Astrocyte of the cerebellum (primary cell): ENCODE results near the gene SCFD1.

ENCODE experiments used
- DNase-seq: peaks from one replicate; pipeline ENCODE4 v3.0.0-alpha.2; 2011; ENCODE audit warnings: low read depth
- H3K4me3 ChIP-seq: 2 replicates; pipeline ENCODE4 v1.5.1; 2011; ENCODE audit warnings: mild to moderate bottlenecking, low read depth, low read length, moderate library complexity
- in situ Hi-C: cut with HindIII; loops from 2 replicates; pipeline ENCODE4 v1.10.0; 2017; ENCODE audit warnings: low sequenced_read_pairs
- TF ChIP-seq, protein P1 (sequence below): IDR thresholded peaks from 2 replicates; pipeline ENCODE4 v1.5.1; 2012; ENCODE audit warnings: low read length, low read depth, moderate library complexity, mild to moderate bottlenecking; ENCODE audit errors: missing control alignments

The SCFD1 gene

DNA sequence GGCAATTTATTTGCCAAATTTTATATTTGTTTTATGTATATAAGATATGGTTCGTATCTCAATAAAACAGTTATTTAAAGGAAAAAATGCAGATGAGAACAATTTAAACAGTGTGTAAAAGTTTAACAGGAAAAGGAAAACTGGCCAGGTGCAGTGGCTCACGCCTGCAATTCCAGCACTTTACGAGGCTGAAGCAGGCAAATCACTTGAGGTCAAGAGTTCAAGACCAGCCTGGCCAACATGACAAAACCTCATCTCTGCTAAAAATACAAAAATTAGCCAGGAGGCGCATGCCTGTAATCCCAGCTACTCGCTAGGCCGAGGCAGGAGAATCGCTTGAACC, 40.9 kb upstream of the SCFD1 start:
- no peak for DNase-seq
- TF ChIP-seq, protein P1, sequence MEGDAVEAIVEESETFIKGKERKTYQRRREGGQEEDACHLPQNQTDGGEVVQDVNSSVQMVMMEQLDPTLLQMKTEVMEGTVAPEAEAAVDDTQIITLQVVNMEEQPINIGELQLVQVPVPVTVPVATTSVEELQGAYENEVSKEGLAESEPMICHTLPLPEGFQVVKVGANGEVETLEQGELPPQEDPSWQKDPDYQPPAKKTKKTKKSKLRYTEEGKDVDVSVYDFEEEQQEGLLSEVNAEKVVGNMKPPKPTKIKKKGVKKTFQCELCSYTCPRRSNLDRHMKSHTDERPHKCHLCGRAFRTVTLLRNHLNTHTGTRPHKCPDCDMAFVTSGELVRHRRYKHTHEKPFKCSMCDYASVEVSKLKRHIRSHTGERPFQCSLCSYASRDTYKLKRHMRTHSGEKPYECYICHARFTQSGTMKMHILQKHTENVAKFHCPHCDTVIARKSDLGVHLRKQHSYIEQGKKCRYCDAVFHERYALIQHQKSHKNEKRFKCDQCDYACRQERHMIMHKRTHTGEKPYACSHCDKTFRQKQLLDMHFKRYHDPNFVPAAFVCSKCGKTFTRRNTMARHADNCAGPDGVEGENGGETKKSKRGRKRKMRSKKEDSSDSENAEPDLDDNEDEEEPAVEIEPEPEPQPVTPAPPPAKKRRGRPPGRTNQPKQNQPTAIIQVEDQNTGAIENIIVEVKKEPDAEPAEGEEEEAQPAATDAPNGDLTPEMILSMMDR, result no peak
- in situ Hi-C loops, result no loop called here

DNA sequence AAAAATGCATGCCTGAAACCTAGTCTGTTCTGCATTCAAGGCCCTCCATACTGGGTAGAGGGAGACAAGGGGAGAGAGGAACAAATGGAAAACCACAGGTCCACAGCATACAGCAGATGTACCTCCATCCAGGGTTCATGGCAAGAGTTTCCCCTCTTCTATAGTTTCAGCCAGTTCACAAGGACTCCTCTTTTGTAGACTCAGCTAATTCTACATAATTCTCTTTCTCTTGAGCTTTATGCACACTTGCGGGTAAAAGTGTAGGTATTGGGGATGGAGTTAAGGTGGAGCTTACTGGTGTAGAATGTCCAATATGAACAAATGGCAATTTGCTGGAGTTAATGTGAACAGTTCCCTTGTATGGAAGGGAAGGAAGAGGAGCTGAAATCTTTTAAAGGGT, 39.7 kb upstream of the SCFD1 start:
- in situ Hi-C loops, result no loop called here

More for the DNA sequence above, 40.9 kb upstream of the SCFD1 start:
- H3K4me3 ChIP-seq, result no peak overlapping the region

DNA sequence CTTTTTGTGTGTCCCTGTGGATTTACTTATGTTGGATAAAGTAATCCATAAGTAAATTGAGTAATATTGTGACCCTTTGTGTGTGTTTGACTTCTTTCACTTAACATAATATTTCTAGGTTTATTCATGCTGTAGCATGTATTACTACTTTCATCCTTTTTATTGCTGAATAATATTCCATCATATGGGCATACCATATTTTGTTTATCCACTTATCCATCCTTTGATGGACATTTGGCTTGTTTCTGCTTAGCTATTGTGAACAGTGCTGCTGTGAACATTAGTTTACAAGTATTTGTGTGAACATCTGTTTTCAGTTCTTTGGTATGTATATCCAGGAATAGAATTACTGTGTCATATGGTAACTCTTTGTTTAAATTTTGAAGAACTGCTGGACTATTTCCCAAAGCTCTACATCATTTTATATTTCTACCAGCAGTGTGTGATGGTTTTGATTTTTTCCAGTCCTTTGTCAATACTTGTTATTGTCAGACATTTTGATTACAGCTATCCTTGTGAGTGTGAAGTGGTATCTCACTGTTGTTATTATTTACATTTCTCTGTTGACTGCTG, 38.0 kb upstream of the SCFD1 start:
- TF ChIP-seq, protein P1, result no peak
- in situ Hi-C loops, result no loop called here
- DNase-seq, result no peak
- no peak overlapping the region for H3K4me3 ChIP-seq

More for the DNA sequence above, 39.7 kb upstream of the SCFD1 start:
- H3K4me3 ChIP-seq, result no peak overlapping the region
- TF ChIP-seq, protein P1, result no peak
- DNase-seq, result no peak

DNA sequence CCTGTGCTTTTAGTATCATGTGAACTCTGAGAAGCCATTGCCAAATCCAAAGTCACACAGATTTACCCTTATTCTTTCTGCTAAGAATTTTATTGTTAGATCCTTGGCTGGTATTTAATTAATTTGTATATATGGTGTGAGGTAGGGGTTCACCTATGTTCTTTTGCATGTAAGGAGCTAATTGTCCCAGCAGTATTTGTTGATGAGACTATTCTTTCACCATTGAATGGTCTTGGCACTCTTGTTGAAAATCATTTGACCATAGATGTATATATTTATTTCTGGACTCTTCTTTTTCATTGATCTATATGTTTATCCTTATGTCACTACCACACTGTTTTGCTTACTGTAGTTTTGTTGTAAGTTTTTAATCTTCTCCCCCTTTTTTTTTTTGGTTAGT, 36.9 kb upstream of the SCFD1 start:
- no peak for DNase-seq
- H3K4me3 ChIP-seq, result no peak overlapping the region
- TF ChIP-seq, protein P1, result no peak
- in situ Hi-C loops, result no loop called here

DNA sequence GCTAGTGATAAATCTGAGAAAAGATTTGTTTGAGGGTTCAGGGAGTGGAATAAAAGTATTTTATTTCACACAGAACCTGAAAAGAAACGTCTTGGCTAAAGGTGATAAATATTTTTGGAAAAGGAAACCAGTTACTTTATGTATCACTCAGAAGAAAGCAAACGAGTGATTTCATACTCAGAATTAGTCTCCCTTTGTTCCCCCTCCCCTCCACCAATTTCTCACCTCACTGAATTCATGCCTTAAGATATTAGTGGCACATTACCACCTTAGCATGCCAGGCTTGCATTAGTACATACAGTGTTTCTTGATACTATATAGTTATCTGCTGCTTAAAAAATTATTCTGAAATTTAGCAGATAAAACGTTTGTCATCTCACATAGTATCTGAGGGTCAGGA, 35.0 kb upstream of the SCFD1 start:
- TF ChIP-seq, protein P1, result no peak
- in situ Hi-C loops, result no loop called here
- no peak overlapping the region for H3K4me3 ChIP-seq
- DNase-seq, result no peak

DNA sequence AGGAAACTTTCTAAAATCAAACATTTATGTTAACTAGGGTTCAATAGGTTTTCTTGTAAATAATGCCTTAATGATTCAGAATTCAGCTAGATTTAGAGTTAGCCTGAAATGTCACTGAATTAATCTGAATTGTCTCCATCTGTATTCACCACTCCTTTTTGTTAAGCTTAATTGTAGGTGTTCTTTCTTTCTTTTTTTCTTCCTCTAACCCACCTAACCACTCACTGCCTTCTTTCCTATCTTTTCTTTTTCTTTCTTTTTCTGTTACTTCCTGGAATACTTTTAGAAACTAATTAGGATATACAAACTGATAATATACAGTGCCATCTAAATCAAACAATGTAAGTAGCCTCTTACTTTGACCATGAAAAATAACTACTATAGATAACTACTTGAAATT, 33.2 kb upstream of the SCFD1 start:
- in situ Hi-C loops, result no loop called here

More for the DNA sequence above, 33.2 kb upstream of the SCFD1 start:
- TF ChIP-seq, protein P1, result no peak
- no peak overlapping the region for H3K4me3 ChIP-seq
- no peak for DNase-seq
